ENCODE results near the gene ELOVL6.

DNA sequence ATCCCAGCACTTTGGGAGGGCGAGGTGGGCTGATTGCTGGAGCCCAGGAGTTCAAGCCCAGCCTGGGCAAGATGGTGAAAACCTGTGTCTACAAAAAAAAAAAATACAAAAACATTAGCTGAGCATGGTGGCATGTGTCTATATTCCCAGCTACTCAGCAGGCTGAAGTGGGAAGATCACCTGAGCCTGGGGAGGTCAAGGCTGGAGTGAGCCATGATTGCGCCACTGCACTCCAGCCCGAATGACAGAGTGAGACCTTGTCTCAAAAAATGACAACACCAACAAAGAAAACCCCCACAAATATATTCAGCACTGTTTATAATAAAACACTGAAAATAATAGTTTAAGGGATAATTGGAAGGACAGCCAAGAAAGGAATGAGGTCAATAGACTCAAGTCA is 3.6 kb upstream of the ELOVL6 start:
- no peak for TF ChIP-seq EZH2 (IDR thresholded peaks at IDR 0.05; ENCODE audit: low read depth)
- TF ChIP-seq, protein P1, sequence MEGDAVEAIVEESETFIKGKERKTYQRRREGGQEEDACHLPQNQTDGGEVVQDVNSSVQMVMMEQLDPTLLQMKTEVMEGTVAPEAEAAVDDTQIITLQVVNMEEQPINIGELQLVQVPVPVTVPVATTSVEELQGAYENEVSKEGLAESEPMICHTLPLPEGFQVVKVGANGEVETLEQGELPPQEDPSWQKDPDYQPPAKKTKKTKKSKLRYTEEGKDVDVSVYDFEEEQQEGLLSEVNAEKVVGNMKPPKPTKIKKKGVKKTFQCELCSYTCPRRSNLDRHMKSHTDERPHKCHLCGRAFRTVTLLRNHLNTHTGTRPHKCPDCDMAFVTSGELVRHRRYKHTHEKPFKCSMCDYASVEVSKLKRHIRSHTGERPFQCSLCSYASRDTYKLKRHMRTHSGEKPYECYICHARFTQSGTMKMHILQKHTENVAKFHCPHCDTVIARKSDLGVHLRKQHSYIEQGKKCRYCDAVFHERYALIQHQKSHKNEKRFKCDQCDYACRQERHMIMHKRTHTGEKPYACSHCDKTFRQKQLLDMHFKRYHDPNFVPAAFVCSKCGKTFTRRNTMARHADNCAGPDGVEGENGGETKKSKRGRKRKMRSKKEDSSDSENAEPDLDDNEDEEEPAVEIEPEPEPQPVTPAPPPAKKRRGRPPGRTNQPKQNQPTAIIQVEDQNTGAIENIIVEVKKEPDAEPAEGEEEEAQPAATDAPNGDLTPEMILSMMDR (conservative IDR thresholded peaks at IDR 0.05), result no peak
